Stimulated activated CD4-positive, alpha-beta T cell treated with anti-CD3 and anti-CD28 coated beads, Interleukin-2, amount 100 ng/mL, for 4 hours (primary cell): ENCODE results near the gene DBP.
A peak's percentile ranks its signal among the peaks of the same experiment; 100 is the strongest.
"Not testable (repeated sequence)": the region's sequence is repeated elsewhere in the genome, so short reads cannot be mapped to it uniquely, and the experiment has no call there.

ENCODE experiments used
- DNase-seq: peaks from one replicate; pipeline ENCODE4 v3.0.0-alpha.2; 2020; ENCODE audit warnings: low read depth

The DBP gene

DNA sequence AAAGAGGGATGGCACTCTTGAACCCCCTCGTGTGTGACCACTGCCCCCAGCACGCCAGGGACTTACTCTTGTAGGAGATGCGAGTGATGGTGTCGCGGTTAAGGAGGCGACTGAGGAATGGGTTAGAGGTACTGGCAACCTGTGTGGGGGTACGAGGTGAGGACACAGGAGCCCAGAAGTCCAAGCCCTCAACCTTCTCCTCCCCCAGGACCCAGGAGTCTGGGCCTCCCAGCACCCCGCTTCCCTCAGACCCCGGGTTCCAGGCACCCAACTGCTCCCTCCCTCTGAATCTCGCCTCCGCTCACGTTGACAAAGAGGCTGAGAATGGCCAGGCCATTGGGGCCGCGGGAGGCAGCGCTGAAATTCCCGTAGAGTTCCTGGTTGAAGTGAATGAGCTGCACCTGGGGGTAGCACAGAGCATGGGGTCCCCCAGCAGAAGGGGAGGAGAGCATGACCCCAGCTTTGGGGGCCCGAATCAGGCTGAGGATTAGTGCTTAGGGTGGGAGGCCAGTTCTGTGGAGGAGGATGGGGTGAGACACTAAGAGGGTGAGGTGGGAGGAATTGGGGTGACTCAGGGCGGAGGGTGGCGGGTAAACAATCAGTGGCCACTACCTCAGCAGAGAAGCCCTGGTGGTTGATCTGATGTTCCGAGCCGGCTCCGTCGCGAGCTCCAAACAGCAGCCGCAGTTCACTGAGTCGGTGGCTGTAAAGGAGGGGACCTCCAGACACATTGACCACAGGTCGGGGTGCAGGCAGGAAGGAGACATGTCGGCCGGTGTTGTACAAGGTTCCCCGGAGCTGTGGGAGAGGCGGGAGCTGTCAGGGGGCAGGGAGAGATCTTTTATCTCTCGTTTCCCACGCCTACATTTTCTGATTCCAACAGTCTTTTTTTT lies 2.5 kb upstream of the DBP start:
- DNase-seq: no peak

DNA sequence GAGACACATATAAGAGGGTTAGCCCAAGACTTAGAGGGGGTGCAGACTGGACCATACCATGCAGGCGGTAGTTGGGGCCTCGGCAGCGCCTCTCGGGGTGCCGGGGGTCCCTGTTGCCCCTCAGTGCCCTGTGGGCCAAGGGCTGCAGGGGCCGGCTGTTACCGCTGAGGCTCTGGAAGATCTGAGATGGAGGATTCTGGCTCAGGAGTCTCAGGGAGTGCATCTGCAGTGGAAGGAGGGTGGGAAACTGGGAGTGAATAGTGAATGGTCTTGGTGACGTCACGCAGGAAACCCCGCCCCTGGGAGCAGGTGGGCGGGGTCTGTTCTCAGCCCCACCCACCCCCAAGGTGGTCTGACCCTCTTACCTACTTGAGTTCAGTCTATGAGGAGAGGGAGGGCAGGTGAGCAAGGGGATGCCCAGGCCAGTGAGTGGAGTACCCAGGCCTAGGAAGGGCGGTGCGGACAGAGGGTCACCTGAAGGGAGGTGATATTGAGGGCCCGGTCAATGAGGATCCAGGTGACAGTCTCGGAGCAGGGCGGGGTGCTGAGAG lies 1.7 kb upstream of the DBP start:
- no peak for DNase-seq

GRCh38 chr19:48637948-48638830 lies 1.0 kb upstream of the DBP start:
- DNase-seq: peak; percentile 80

DNA sequence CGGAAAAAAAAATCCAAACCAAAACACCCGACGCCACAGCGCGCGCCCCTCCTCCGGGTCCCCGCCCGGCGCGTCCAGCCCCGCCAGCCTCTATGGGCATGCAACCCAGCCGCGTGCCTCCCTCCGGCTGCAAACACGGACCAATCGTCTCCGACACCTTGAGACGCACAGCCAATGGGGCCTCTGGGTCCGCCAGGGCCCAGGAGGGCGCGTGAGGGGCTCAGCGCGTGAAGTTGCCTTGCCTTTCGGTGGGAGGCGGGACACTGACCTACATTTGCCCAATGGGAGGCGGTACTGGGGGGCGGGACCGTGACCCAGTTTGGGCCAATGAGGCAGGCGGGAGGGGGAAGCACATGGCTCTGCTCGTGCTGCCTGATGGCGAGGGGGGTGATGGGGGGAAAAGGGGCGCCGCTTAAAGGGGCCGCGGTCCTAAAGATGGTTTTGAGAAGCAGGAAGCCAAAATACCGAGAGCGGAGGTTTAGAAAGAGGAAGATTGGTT lies 319 bp upstream of the DBP start:
- peak; percentile 99 for DNase-seq

GRCh38 chr19:48635966-48636858 lies 967 bp downstream of the DBP start:
- no peak for DNase-seq

GRCh38 chr19:48635263-48635965 lies 1.8 kb downstream of the DBP start:
- DNase-seq: peak; percentile 68

DNA sequence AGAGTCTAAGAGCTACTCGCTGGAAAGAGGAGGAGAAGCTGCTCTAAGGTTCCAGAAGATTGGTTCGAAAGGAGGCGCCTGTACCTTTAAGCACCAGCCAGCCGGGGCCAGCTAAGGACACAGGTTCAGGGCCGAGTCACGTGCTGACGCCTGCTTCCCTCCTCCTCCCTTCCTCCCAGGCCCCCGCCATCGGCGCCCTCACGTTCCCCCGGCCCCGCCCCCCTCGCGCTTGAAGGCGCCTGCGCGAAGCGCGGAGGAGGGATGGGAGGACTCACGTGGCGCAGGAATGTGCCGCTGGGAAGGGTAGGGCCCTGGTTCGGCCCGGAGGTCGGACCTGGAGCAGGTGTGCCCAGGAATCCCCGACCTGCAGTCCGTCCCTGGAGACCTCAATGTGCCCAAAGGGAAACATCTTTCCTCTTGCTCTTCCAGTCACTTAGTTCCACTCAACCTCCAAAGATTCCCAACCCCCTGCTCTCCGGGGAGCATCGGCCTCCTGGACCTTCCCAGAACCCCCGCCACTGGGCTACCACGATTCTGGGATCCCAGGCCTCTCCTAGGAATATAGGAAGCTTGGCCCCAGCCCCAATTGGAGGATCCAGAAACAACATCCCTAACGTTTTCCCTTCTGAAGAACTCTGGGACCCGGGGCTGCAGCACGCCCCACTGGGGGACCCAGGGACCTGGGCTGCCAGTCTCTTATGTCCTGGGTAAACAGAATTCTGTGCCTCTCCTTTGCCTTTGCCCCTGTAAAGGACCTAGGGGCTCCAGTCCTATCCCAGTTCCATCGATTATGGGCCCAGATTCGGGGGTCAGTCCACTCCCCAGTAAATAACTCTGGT lies 2.5 kb downstream of the DBP start:
- DNase-seq: peak; percentile 90

DNA sequence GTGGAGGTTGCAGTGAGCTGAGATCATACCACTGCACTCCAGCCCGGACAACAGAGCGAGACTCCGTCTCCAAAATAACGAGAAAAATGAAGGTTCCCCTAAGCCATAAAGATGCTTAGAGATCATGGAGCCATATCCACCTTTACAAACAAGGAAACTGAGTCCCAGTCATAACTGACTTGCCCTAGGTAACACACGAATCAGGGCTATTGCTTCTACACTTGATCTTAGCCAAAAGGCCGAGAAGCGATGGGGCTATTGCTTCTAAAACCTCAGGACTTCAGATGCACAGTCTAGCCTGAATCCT lies 3.2 kb downstream of the DBP start:
- DNase-seq: no peak

DNA sequence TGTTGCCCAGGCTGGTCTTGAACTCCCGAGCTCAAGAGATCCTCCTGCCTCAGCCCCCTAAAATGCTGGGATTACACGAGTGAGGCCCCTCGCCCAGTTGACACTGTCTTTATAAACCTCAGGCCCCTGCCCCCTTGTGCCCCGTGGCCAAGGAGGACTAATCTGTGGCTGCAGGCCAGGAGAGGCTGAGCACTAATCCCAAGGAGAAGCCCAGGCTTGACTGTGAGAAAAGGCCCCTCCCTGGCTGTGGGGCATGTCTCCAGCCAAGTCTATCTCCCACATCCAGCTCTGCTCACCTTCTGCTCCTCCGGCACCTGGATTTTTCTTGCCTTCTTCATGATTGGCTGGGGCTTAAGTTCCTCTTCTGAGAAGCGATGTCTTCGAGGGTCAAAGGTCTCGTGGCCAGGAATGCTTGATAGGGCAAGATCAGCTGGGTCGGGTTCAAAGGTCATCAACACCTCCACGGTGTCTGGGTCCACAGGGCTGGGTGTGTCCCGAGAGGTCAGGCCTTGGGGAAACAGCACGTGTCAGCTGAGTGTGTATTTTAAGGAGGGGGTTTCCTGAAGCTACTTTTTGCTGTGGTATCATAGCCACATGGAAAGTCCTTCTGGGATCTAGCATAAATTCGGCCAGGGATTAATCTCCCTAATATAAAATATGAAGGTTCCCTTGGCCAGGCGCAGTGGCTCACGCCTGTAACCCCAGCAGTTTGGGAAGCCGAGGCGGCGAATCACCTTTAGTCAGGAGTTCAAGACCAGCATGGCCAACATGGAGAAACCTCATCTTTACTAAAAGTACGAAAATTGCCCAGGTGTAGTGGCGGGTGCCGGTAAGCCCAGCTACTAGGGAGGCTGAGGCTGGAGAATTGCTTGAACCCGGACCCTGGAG lies 3.8 kb downstream of the DBP start:
- no peak for DNase-seq

GRCh38 chr19:48632692-48633147 lies 4.5 kb downstream of the DBP start:
- no peak for DNase-seq

GRCh38 chr19:48632286-48632685 lies 4.9 kb downstream of the DBP start:
- not testable (repeated sequence) for DNase-seq

- no peak for DNase-seq
Measured at GRCh38 chr19:48631225-48631624, 6.0 kb downstream of the DBP start.

- no peak for DNase-seq
Measured at GRCh38 chr19:48630296-48631063, 6.7 kb downstream of the DBP start.

DNA sequence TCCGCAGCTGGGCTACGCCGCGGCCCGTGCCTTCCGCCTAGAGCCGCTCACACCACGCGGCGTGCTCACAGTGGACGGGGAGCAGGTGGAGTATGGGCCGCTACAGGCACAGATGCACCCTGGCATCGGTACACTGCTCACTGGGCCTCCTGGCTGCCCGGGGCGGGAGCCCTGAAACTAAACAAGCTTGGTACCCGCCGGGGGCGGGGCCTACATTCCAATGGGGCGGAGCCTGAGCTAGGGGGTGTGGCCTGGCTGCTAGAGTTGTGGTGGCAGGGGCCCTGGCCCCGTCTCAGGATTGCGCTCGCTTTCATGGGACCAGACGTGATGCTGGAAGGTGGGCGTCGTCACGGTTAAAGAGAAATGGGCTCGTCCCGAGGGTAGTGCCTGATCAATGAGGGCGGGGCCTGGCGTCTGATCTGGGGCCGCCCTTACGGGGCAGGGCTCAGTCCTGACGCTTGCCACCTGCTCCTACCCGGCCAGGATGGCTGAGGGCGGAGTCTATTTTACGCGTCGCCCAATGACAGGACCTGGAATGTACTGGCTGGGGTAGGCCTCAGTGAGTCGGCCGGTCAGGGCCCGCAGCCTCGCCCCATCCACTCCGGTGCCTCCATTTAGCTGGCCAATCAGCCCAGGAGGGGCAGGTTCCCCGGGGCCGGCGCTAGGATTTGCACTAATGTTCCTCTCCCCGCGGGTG lies 7.4 kb downstream of the DBP start:
- DNase-seq: no peak

DNA sequence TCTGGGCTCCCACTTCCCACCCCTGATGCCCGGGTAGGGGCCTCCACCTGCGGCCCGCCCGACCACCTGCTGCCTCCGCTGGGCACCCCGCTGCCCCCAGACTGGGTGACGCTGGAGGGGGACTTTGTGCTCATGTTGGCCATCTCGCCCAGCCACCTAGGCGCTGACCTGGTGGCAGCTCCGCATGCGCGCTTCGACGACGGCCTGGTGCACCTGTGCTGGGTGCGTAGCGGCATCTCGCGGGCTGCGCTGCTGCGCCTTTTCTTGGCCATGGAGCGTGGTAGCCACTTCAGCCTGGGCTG lies 7.9 kb downstream of the DBP start:
- DNase-seq: no peak

DNA sequence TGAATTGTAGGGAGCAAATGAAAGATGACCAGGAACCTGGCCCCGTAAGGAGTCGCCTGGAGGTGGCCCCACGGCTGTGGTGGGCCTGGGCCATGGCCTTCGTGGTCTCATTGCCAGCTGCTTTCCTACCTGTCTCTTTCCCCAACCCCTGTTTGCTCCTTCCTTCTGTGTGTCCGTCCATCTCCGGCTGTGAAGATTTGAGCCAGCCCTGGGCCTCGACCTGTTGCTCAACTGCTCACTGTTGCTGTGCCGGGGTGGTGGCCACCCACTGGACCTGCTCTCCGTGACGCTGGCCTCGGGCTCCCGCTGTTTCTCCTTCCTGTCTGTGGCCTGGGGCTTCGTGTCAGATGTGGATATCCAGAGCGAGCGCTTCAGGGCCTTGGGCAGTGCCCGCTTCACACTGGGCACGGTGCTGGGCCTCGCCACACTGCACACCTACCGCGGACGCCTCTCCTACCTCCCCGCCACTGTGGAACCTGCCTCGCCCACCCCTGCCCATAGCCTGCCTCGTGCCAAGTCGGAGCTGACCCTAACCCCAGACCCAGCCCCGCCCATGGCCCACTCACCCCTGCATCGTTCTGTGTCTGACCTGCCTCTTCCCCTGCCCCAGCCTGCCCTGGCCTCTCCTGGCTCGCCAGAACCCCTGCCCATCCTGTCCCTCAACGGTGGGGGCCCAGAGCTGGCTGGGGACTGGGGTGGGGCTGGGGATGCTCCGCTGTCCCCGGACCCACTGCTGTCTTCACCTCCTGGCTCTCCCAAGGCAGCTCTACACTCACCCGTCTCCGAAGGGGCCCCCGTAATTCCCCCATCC lies 8.5 kb downstream of the DBP start:
- DNase-seq: no peak

- no peak for DNase-seq
Measured at GRCh38 chr19:48627865-48628314, 9.3 kb downstream of the DBP start.
